ENCODE data around the gene PCSK9.

The PCSK9 gene

GRCh38 chr1:55039342-55040082, at the start of gene PCSK9:
TSS of gene PCSK9 (plus strand) at chr1:55039548. CDS start at chr1:55039838, 290 bp downstream.
- DNase-seq (ENCODE audit: low read depth, low spot score) = no peak

DNA sequence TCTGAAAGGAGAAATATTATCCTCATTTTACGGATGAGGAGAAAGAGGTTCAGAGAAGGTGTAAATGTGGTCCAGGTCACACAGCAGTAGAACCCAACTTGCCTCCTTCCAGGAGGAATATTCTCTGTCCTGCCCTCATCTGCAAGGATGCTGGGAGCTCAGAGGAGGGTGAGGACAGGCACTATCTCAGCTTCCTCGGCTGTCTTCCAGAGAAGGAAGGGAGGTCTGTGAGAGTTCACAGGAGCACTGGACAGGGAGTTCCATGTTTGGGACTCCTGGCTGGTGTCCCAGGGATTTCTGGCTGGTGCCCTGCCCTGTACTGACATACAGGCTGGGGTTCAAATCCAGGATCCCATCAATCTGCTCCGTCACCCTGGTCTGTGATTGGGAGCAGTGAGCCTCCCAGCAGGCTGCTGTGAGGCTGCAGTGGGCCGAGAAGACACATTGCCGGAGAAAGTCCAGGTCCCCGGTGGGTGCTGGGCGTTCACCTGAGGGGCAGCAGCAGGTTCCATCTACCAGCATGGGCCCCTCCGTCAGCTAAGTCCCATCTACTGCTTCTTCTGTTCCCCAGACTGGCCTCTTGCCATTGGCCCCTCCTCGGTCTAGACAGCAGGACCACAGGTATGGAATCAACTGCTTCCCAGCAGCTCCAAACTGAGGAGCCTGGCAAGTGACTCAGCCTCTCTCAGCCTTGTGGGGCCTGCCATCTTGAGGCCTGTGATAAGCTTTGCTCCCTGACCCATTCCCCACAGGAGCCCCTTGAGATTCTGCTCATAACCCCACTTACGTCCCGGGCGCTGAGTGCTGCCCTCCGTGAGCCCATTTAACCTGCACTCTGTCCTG, 49.2 kb upstream of the PCSK9 start:
- DNase-seq (ENCODE audit: low read depth, low spot score) = no peak

GRCh38 chr1:54990916-54991315, 48.4 kb upstream of the PCSK9 start:
- DNase-seq (ENCODE audit: low read depth, low spot score) = no peak

GRCh38 chr1:54991939-54992338, 47.4 kb upstream of the PCSK9 start:
- DNase-seq (ENCODE audit: low read depth, low spot score) = no peak

DNA sequence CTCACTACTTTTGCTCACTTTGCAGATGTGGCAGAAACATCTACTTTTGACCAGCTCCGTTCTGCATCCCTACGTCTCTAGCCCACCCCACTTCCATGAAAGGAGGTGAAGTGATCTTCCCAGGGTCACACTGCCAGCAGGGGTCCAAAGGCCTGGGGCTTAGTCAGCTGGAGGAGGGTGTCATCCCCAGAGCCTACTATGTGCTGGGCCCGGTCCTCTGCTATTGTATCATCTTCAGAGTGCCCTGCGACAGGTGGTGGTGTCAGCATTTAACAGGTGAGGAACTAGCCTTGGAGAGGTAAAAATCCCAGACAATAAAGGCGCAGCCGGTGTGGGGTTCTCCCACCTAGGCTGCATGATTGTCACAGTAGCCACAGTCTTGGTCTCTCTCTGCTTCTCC, 46.2 kb upstream of the PCSK9 start:
- DNase-seq (ENCODE audit: low read depth, low spot score) = no peak

DNA sequence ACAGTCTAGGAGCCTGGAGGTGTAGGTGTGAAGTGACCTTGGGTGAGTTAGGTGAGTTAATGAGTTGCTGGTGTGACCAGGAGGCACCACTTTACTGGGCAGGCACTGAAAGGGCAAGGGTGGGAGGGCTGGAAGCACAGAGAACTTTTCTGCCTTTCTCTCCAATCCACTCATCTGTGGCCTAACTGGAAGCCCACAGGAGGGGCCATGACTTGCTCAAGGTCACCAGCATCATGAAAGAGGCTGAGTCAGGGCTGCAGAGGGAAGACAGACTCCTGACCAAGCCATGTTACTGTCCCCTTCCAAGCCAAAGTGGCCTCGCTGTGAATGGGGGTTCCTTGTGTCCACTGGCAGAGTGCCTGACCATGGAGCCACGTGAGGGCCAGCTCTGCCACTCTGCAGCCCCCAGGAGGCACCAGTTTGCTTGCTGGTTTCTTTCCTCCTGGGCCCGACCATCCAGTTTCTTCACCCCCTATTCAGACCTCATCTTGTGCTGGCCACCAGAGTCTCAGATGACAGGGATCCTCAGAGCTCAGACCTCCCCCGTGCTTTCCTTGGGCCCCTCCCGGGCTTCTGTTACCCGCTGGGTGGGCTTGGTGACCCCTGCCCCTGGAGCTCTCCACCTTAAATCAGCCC, 44.9 kb upstream of the PCSK9 start:
- DNase-seq (ENCODE audit: low read depth, low spot score) = no peak

DNA sequence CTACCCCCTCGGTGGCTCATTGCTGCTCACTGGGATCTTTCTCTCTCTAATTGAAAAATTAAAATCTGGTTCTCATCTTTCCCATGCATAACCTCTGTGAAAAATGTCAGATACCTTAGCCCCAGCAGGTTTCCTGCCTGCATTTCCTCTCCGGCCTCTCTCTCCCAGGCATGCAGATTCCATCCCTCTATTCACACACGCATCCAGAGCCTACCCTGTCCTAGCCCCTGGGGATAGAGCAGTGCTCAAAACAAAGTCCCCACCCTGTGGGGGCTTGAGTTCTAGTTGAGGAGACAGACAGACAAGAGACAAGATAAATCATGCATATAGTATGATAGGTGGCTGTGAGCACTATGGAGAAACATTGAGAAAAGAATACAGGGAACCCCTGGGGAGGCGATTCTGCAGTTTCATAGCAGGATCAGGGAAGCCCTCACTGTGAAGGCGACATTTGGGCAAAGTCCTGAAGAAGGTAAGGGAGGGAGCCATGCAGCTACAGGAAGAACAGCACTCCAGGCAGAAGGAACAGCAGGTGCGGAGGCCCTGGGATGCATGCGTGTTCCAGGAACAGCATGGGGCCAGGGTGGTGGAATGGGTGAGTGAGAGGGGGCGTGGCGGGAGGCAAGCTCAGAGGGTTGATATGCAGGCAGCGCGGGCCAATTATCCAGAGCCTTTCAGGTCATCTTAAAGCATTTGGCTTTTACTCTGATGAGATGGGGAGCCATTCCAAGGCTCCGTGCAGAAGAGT, 44.2 kb upstream of the PCSK9 start:
- DNase-seq (ENCODE audit: low read depth, low spot score) = no peak

DNA sequence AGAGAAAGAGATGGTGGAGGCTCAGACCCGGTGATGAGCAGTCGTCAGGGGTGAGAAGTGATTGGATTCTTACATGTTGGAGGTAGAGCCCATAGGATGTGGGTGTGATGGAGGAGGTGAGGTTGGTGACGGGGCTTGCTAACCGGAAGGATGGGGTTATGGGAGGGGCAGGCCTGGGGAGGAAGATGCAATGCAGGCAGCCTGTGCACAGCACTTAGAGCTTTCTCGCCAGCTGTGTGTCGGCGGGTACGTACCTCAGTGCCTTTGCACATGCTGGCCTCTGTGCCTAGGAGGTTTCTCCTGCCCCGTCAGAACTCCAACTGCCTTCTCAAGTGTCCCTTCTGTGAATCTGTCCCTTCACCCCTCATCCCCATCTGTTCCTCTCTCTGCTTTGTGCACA, 43.5 kb upstream of the PCSK9 start:
- no peak for DNase-seq (ENCODE audit: low read depth, low spot score)

GRCh38 chr1:54996359-54996868, 42.9 kb upstream of the PCSK9 start:
- DNase-seq (ENCODE audit: low read depth, low spot score) = peak; percentile 39

- DNase-seq (ENCODE audit: low read depth, low spot score) = no peak
These were observed 42.3 kb upstream of the PCSK9 start for GRCh38 chr1:54996869-54997710.

DNA sequence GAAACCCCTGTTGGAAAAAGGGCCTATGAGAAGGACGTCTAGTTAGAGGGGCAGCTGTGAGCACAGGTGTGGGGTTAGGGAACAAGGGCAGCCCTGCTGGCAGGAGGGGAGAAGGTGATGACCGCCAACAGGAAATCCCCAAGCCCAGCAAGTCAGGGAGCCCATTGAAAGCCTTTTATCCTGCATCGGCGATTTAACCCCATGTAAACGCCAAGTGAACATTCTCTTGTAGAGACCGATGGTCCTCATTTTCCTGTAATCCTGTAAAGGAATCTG, 41.7 kb upstream of the PCSK9 start:
- DNase-seq (ENCODE audit: low read depth, low spot score) = no peak

- DNase-seq (ENCODE audit: low read depth, low spot score) = no peak
These were observed 41.2 kb upstream of the PCSK9 start for GRCh38 chr1:54998100-54998499.

DNA sequence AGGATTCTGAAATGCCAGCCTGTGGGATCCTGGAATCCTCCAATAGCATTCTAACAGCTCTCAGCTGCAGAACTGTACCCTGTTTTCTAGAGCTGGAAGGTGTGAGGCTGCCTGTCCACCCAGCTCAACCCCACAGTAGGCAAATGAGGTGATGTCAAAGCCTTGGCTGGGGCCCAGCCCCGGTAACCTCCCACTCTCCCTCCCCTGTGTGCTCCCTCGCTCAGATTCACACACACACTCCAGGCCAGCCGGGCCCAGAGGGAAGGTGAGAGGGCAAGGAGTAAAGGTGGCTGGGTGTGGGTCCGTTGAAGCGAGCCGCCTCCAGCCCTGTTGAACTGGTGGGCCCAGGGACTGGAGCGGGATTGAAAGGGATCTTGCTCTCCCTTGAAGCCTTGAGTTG, 40.7 kb upstream of the PCSK9 start, which contains the start of gene BSND:
BSND (plus strand) TSS at position 257 of the 400 bp plus-strand sequence. CDS start 254 bp downstream, outside the sequence.
- DNase-seq (ENCODE audit: low read depth, low spot score) = no peak

- DNase-seq (ENCODE audit: low read depth, low spot score) = no peak
These were observed 39.0 kb upstream of the PCSK9 start for GRCh38 chr1:55000110-55001085.

DNA sequence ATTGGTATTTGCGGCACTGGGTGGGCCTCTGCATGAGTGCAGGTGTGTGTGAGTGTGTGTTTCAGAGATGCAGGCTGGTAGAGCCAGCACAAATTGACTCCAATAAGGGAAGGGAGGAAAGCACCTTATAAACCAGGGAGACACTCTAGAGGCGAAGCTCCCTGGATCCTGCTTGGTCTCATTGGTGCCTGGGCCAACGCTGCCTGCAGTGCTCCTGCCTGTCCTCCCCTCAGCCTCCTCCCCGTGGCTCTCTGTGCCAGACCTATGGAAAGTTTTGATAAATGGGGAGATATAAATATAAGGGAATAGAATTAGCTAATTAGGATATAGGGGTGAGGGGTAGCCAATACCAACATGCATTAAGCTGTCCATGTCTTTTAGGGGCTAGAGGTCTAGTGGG, 38.0 kb upstream of the PCSK9 start:
- no peak for DNase-seq (ENCODE audit: low read depth, low spot score)

DNA sequence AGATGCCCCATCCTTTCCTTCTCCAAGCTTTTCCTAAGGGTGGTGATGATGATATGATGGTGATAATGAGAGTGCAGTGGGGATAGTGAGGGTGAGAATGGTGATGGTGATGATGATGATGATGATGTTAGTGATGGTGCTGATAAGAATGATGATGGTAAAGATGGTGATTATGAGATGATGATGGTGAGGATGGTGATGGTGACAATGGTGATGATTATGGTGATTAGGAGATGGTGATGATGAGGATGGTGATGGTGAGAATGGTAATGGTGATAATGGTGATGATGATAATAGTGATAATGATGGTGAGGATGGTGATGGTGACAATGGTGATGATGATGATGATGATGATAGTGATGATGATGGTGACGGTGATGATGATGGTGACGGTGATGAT, 36.7 kb upstream of the PCSK9 start:
- no peak for DNase-seq (ENCODE audit: low read depth, low spot score)

DNA sequence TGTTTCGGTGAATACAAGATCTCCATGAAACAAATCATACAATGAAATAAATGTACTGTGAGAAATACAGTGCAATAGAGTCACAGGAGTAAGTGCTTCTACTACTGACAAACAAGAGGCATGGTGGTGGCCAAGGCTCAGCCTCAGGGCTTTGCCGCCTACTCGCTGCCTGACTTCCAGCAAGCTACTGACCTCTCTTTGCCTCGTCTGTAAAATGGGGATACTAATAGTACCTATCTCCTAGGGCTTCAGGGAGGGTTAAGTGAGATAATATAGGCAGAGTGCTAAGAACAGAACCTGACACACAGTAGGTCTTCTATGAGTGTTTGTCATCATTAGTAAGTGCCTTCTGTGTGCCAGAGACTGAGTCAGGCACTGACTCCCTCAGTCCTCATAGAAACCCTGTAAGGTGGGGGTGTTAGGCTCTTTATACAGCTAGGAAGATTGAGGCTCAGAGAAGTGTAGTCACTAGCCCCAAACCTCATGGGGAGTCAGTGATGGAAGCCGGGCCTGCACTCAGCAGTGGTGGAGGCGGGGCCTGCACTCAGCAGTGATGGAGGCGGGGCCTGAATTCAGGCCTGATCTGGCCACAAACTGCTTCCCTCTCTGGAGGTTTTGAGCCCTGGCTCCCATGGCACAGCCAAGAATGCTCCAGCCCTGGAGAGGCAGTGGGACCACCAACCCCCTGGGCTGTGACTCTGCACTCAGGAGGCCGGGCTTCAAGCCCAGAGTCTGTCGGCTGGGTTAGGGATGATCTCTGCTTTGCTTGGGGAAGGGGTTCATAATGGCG, 33.8 kb upstream of the PCSK9 start:
- no peak for DNase-seq (ENCODE audit: low read depth, low spot score)

DNA sequence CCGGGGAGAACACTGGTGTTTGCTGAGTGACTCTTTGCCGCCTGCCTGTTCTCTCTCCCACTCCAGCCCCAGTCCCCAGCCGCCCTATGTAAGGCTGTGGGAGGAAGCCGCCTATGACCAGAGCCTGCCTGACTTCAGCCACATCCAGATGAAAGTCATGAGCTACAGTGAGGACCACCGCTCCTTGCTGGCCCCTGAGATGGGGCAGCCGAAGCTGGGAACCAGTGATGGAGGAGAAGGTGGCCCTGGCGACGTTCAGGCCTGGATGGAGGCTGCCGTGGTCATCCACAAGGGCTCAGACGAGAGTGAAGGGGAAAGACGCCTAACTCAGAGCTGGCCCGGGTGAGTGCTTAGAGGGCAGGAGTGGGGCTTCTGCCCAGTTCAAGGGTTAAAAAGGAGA, 32.4 kb upstream of the PCSK9 start:
- DNase-seq (ENCODE audit: low read depth, low spot score) = no peak

- no peak for DNase-seq (ENCODE audit: low read depth, low spot score)
These were observed 31.7 kb upstream of the PCSK9 start for GRCh38 chr1:55007625-55008024.

Data from smooth muscle cell of the brain vasculature (primary cell).